SK-N-SH treated with all-trans-retinoic acid at 6 μM for 48 hours (cell line): ENCODE results near the gene OTUD5.

Source experiments
- ATAC-seq: fragments of 200-7000 bp; cut with Tn5 transposase; 3 replicates; pipeline ENCODE4 v1.9.1; 2020; ENCODE audit warnings: mild to moderate bottlenecking, moderate library complexity
- ARNTL ChIP-seq: fragments of 450-650 bp; formaldehyde crosslinking; IDR thresholded peaks from 2 replicates; pipeline ENCODE4 v1.5.0; 2020; ENCODE audit warnings: low read depth, mild to moderate bottlenecking, moderate library complexity, borderline replicate concordance
- BACH2 ChIP-seq: fragments of 250-450 bp; sonication (Bioruptor Pico); IDR thresholded peaks from 2 replicates; pipeline ENCODE4 v1.9.0; 2021; ENCODE audit warnings: mild to moderate bottlenecking, borderline replicate concordance
- CSDC2 ChIP-seq: fragments of 250-450 bp; sonication (Bioruptor Pico); IDR thresholded peaks from 2 replicates; pipeline ENCODE4 v1.5.0; 2020; ENCODE audit warnings: mild to moderate bottlenecking, moderate library complexity
- ESRRG ChIP-seq: fragments of 250-450 bp; sonication (Bioruptor Pico); IDR thresholded peaks from 2 replicates; pipeline ENCODE4 v1.6.1; 2021; ENCODE audit warnings: mild to moderate bottlenecking
- GLIS3 ChIP-seq: fragments of 250-450 bp; sonication (Bioruptor Pico); IDR thresholded peaks from 2 replicates; pipeline ENCODE4 v1.5.0; 2020; ENCODE audit warnings: mild to moderate bottlenecking, moderate library complexity
- ISL1 ChIP-seq: fragments of 250-450 bp; sonication (Bioruptor Pico); IDR thresholded peaks from 2 replicates; pipeline ENCODE4 v2.1.2; 2022; ENCODE audit warnings: mild to moderate bottlenecking, moderate library complexity
- OSR1 ChIP-seq: fragments of 250-450 bp; sonication (Bioruptor Pico); IDR thresholded peaks from 2 replicates; pipeline ENCODE4 v1.8.0; 2022; ENCODE audit warnings: moderate library complexity, mild to moderate bottlenecking, inconsistent platforms
- PPARA ChIP-seq: fragments of 250-450 bp; sonication (Bioruptor Pico); IDR thresholded peaks from 2 replicates; pipeline ENCODE4 v1.5.0; 2020; ENCODE audit warnings: mild to moderate bottlenecking, borderline replicate concordance
- RARB ChIP-seq: fragments of 250-450 bp; sonication (Bioruptor Pico); IDR thresholded peaks from 2 replicates; pipeline ENCODE4 v1.8.0; 2021; ENCODE audit warnings: mild to moderate bottlenecking, moderate library complexity
- SNAI2 ChIP-seq: fragments of 250-450 bp; sonication (Bioruptor Pico); IDR thresholded peaks from 2 replicates; pipeline ENCODE4 v1.5.0; 2020; ENCODE audit warnings: mild to moderate bottlenecking, moderate library complexity
- TCF4 ChIP-seq: fragments of 250-450 bp; sonication (Bioruptor Pico); IDR thresholded peaks from 2 replicates; pipeline ENCODE4 v1.8.0; 2021; ENCODE audit warnings: mild to moderate bottlenecking, moderate library complexity, borderline replicate concordance
- TOX ChIP-seq: fragments of 250-450 bp; sonication (Bioruptor Pico); IDR thresholded peaks from 2 replicates; pipeline ENCODE4 v1.8.0; 2021; ENCODE audit warnings: mild to moderate bottlenecking, moderate library complexity, borderline replicate concordance
- ZC3H10 ChIP-seq: fragments of 250-450 bp; sonication (Bioruptor Pico); IDR thresholded peaks from 2 replicates; pipeline ENCODE4 v1.5.1; 2021; ENCODE audit warnings: mild to moderate bottlenecking, moderate library complexity
- ZFP3 ChIP-seq: fragments of 250-450 bp; sonication (Bioruptor Pico); IDR thresholded peaks from 2 replicates; pipeline ENCODE4 v1.5.0; 2020; ENCODE audit warnings: mild to moderate bottlenecking, moderate library complexity
- ZFP30 ChIP-seq: fragments of 450-650 bp; formaldehyde crosslinking; IDR thresholded peaks from 2 replicates; pipeline ENCODE4 v1.5.0; 2022; ENCODE audit warnings: mild to moderate bottlenecking, moderate library complexity
- ZNF565 ChIP-seq: fragments of 450-650 bp; formaldehyde crosslinking; conservative IDR thresholded peaks from 2 replicates; pipeline ENCODE4 v1.5.0; 2020; ENCODE audit warnings: low read depth, mild to moderate bottlenecking, moderate library complexity
- ZNF8 ChIP-seq: fragments of 450-650 bp; formaldehyde crosslinking; IDR thresholded peaks from 2 replicates; pipeline ENCODE4 v1.5.0; 2020; ENCODE audit warnings: mild to moderate bottlenecking, moderate library complexity
- TF ChIP-seq, protein P1 (sequence below): fragments of 250-450 bp; sonication (Bioruptor Pico); IDR thresholded peaks from 2 replicates; pipeline ENCODE4 v1.8.0; 2020; ENCODE audit warnings: mild to moderate bottlenecking, moderate library complexity, borderline replicate concordance
- TF ChIP-seq, protein P2 (sequence below): fragments of 250-450 bp; sonication (Bioruptor Pico); IDR thresholded peaks from 2 replicates; pipeline ENCODE4 v1.5.1; 2021; ENCODE audit warnings: mild to moderate bottlenecking, moderate library complexity
- TF ChIP-seq, protein P3 (sequence below): fragments of 250-450 bp; sonication (Bioruptor Pico); IDR thresholded peaks from 2 replicates; pipeline ENCODE4 v1.5.1; 2020; ENCODE audit warnings: low read depth, mild to moderate bottlenecking, moderate library complexity
- TF ChIP-seq, protein P4 (sequence below): fragments of 250-450 bp; sonication (Bioruptor Pico); IDR thresholded peaks from 2 replicates; pipeline ENCODE4 v1.8.0; 2021; ENCODE audit warnings: low read depth, mild to moderate bottlenecking, moderate library complexity, borderline replicate concordance
- TF ChIP-seq, protein P5 (sequence below): fragments of 250-450 bp; sonication (Bioruptor Pico); IDR thresholded peaks from 2 replicates; pipeline ENCODE4 v1.5.0; 2020; ENCODE audit warnings: mild to moderate bottlenecking, moderate library complexity

Gene OTUD5

DNA sequence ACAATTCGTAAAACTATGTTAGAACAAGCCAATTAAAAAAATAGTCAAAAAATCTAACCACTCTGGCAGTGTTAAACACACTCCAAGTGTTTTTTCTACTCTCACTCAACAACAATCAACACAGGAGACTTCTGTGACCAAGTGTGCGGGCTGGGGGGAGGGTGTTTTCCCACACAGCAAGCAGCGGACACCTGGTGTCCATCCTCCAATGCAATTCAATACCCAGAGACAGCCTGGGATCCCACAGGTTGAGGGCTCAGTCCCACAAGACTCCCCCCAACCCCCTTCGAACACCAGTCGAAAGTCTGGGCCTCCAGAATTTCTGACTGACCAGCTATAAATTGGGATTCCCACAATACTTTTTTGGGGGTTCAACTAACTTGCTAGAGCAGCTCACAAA lies 30.3 kb downstream of the OTUD5 start:
- ATAC-seq = no peak
- TF ChIP-seq ZFP30 (CRISPR knock-in tag) (no peak), TCF4 (CRISPR knock-in tag) (no peak), ESRRG (CRISPR knock-in tag) (no peak), PPARA (CRISPR knock-in tag) (no peak), ZC3H10 (CRISPR knock-in tag) (no peak), TOX (CRISPR knock-in tag) (no peak), ARNTL (CRISPR knock-in tag) (no peak), GLIS3 (CRISPR knock-in tag) (no peak), RARB (no peak), OSR1 (CRISPR knock-in tag) (no peak), ISL1 (CRISPR knock-in tag) (no peak), ZNF8 (CRISPR knock-in tag) (no peak), ZFP3 (CRISPR knock-in tag) (no peak), SNAI2 (CRISPR knock-in tag) (no peak), CSDC2 (CRISPR knock-in tag) (no peak)
- TF ChIP-seq, protein P1, sequence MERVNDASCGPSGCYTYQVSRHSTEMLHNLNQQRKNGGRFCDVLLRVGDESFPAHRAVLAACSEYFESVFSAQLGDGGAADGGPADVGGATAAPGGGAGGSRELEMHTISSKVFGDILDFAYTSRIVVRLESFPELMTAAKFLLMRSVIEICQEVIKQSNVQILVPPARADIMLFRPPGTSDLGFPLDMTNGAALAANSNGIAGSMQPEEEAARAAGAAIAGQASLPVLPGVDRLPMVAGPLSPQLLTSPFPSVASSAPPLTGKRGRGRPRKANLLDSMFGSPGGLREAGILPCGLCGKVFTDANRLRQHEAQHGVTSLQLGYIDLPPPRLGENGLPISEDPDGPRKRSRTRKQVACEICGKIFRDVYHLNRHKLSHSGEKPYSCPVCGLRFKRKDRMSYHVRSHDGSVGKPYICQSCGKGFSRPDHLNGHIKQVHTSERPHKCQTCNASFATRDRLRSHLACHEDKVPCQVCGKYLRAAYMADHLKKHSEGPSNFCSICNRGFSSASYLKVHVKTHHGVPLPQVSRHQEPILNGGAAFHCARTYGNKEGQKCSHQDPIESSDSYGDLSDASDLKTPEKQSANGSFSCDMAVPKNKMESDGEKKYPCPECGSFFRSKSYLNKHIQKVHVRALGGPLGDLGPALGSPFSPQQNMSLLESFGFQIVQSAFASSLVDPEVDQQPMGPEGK (CRISPR knock-in tag) = no peak
- TF ChIP-seq, protein P2, sequence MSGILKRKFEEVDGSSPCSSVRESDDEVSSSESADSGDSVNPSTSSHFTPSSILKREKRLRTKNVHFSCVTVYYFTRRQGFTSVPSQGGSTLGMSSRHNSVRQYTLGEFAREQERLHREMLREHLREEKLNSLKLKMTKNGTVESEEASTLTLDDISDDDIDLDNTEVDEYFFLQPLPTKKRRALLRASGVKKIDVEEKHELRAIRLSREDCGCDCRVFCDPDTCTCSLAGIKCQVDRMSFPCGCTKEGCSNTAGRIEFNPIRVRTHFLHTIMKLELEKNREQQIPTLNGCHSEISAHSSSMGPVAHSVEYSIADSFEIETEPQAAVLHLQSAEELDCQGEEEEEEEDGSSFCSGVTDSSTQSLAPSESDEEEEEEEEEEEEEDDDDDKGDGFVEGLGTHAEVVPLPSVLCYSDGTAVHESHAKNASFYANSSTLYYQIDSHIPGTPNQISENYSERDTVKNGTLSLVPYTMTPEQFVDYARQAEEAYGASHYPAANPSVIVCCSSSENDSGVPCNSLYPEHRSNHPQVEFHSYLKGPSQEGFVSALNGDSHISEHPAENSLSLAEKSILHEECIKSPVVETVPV (CRISPR knock-in tag) = no peak
- TF ChIP-seq, protein P3, sequence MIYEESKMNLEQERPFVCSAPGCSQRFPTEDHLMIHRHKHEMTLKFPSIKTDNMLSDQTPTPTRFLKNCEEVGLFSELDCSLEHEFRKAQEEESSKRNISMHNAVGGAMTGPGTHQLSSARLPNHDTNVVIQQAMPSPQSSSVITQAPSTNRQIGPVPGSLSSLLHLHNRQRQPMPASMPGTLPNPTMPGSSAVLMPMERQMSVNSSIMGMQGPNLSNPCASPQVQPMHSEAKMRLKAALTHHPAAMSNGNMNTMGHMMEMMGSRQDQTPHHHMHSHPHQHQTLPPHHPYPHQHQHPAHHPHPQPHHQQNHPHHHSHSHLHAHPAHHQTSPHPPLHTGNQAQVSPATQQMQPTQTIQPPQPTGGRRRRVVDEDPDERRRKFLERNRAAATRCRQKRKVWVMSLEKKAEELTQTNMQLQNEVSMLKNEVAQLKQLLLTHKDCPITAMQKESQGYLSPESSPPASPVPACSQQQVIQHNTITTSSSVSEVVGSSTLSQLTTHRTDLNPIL (CRISPR knock-in tag) = no peak
- TF ChIP-seq, protein P4, sequence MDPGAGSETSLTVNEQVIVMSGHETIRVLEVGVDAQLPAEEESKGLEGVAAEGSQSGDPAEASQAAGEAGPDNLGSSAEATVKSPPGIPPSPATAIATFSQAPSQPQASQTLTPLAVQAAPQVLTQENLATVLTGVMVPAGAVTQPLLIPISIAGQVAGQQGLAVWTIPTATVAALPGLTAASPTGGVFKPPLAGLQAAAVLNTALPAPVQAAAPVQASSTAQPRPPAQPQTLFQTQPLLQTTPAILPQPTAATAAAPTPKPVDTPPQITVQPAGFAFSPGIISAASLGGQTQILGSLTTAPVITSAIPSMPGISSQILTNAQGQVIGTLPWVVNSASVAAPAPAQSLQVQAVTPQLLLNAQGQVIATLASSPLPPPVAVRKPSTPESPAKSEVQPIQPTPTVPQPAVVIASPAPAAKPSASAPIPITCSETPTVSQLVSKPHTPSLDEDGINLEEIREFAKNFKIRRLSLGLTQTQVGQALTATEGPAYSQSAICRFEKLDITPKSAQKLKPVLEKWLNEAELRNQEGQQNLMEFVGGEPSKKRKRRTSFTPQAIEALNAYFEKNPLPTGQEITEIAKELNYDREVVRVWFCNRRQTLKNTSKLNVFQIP = no peak
- TF ChIP-seq, protein P5, sequence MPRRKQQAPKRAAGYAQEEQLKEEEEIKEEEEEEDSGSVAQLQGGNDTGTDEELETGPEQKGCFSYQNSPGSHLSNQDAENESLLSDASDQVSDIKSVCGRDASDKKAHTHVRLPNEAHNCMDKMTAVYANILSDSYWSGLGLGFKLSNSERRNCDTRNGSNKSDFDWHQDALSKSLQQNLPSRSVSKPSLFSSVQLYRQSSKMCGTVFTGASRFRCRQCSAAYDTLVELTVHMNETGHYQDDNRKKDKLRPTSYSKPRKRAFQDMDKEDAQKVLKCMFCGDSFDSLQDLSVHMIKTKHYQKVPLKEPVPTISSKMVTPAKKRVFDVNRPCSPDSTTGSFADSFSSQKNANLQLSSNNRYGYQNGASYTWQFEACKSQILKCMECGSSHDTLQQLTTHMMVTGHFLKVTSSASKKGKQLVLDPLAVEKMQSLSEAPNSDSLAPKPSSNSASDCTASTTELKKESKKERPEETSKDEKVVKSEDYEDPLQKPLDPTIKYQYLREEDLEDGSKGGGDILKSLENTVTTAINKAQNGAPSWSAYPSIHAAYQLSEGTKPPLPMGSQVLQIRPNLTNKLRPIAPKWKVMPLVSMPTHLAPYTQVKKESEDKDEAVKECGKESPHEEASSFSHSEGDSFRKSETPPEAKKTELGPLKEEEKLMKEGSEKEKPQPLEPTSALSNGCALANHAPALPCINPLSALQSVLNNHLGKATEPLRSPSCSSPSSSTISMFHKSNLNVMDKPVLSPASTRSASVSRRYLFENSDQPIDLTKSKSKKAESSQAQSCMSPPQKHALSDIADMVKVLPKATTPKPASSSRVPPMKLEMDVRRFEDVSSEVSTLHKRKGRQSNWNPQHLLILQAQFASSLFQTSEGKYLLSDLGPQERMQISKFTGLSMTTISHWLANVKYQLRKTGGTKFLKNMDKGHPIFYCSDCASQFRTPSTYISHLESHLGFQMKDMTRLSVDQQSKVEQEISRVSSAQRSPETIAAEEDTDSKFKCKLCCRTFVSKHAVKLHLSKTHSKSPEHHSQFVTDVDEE = no peak

DNA sequence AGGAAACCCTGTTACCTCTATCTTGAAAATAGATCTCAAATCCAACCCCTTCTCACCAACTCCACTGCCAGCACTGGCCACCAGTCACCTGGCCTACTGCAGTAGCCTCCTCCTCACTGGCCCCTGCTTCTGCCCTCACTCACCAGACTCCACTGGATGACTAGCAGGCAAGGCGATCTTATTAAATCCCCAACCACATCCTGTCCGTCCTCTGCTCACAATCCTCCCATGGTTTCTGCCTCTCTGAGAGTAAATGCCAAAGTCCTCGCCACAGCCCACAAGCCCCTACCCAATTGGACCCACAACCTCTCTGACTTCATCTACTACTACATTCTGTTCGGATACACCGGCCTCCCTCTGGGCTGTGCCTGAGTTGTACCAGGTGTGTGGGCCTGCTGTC lies 33.1 kb downstream of the OTUD5 start:
- TF ChIP-seq, protein P4 = no peak
- TF ChIP-seq ZNF8 (CRISPR knock-in tag) = no peak
- no peak for TF ChIP-seq ISL1 (CRISPR knock-in tag)
- no peak for TF ChIP-seq ZFP3 (CRISPR knock-in tag)
- no peak for TF ChIP-seq RARB
- no peak for TF ChIP-seq ZNF565 (CRISPR knock-in tag)
- TF ChIP-seq, protein P1 (CRISPR knock-in tag) = no peak
- no peak for TF ChIP-seq TCF4 (CRISPR knock-in tag)
- no peak for TF ChIP-seq BACH2 (CRISPR knock-in tag)
- ATAC-seq = no peak
